ENCODE measurements around the gene KLHL10. TPM values are rescaled to one million over a fixed set of nuclear protein-coding genes. Genes with fewer than 3 reads are reported as not detected.

KLHL10 gene
- not detected in 2 replicates for total RNA-seq (2014; rRNA removed)
- 0.12 TPM for polyA plus RNA-seq (2012)

- DNase-seq (ENCODE audit: low read depth): no peak
These were observed at the start of gene KLHL10 for GRCh38 chr17:41837761-41838538. TSS of gene KLHL10 (plus strand) at chr17:41837825. CDS start at chr17:41837933, 108 bp downstream.

DNA sequence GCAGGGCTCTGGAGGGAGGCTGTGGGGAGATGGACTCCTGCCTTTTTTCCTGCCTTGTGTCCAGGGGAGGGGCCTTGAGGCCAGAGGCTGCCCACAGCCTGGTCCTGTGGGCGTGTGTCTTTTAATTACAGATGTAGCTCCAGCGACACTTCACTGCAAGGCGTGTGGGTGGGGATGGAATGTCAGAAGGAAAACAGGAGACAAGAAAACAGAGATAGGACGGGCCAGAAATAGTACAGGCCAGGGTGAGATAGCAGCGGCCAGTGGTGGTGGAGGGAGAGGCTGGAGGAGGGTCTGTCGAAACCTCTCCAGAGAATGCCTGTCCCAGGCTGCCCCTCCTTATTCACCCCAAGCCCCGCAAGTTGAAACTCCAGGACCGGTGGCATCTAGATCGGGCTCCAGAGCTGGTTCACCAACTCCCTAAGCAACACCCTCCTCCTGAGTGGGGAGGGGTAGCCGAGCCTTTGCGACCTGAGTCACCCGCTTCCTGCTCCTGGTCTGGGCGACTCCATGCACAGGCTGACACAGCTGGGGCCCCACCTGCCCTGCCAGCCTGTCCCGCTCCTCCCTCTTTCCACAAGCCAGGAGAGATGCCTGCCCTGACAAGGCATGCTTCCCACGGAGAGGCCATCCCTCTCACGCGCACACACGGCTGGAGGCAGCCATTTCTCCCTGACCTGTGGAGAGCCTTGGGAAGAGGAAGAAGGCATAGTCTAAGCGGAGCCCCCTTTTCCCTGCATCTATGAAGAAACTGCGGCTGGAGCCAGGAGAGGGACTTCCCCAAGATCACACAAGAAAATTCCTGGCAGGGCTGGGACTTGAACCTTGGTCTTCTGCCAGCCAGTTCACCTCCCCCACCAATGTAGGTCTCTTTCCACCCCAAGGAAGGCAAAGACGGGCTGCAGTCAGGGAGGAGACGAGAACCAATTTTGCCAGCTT is 44.5 kb upstream of the KLHL10 start:
- peak; percentile 25 for DNase-seq (ENCODE audit: low read depth)

GRCh38 chr17:41793784-41794539 is 43.7 kb upstream of the KLHL10 start:
- no peak for DNase-seq (ENCODE audit: low read depth)

DNA sequence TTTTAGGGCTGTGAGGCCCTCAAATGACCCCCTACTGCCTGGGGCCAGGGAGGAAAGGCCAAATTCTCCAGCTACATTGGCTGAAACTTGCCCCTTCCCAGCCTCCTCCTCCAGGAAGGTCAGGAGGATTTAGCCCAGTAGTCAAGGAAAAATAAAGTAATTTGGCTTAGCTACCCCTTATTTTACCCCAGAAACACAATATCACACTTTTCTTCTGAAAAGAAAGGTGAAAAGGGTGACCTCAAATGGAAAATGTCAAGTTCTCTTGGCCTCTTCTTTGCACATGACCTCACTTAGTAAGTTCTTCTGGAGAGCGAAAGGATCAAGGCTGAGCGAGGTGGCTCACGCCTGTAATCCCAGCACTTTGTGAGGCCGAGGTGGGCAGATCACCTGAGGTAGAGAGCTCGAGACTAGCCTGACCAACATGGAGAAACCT is 43.1 kb upstream of the KLHL10 start:
- DNase-seq (ENCODE audit: low read depth): no peak

DNA sequence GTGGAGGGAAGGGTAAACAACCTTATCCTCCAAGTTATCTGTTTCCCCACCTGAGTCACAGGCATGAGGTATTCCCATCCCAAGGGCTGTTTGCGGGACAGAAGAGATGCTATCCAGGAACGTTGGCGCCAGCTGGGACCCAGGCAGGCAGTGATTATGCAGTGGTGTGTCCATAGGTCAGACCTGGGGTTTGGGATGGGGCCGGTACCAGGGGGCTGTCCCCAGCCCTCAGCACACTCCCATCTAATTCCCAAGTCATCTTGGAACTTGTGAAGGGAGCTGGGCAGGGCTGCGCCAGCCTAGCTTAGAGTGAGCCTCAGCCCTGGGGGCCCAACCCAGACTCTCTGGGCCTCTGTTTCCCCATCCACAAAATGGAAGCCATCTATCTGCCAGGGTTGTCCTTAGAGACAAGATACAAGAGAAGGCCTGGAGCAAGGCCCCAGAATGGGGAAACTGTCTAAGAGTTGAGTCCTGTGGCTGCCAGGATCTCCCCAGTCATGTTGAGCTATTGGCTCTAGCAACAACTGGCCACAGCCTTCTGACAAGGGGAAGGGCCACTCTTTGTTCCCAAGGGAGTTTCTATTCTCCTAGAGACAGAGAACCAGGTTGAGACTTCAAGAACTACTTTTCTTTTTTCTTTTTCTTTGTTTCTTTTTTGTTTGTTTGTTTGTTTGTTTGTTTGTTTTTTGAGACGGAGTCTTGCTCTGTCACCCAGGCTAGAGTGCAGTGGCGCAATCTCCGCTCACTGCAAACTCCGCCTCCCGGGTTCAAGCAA is 41.3 kb upstream of the KLHL10 start:
- no peak for DNase-seq (ENCODE audit: low read depth)

DNA sequence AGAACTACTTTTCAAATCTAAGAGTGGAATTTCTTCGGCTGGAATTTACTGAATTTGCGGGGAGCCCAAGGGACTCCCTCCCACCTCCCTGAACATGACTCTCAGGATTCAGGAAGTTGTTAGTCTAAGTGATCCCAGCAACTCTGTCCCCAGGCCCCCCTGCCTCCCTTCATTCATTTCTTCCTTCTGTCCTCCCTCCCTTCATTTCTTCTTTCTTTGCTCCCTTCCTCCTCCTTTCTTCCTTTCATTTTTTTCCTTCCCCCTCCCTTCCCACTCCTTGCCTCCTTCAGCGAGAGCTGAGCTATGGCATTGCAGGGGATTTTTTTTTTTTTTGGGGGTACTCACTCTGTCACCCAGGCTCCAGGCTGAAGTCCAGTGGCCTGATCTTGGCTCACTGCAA is 40.2 kb upstream of the KLHL10 start:
- no peak for DNase-seq (ENCODE audit: low read depth)

GRCh38 chr17:41799366-41799765 is 38.3 kb upstream of the KLHL10 start:
- no peak for DNase-seq (ENCODE audit: low read depth)

- no peak for DNase-seq (ENCODE audit: low read depth)
These were observed 36.8 kb upstream of the KLHL10 start for GRCh38 chr17:41800601-41801373.

DNA sequence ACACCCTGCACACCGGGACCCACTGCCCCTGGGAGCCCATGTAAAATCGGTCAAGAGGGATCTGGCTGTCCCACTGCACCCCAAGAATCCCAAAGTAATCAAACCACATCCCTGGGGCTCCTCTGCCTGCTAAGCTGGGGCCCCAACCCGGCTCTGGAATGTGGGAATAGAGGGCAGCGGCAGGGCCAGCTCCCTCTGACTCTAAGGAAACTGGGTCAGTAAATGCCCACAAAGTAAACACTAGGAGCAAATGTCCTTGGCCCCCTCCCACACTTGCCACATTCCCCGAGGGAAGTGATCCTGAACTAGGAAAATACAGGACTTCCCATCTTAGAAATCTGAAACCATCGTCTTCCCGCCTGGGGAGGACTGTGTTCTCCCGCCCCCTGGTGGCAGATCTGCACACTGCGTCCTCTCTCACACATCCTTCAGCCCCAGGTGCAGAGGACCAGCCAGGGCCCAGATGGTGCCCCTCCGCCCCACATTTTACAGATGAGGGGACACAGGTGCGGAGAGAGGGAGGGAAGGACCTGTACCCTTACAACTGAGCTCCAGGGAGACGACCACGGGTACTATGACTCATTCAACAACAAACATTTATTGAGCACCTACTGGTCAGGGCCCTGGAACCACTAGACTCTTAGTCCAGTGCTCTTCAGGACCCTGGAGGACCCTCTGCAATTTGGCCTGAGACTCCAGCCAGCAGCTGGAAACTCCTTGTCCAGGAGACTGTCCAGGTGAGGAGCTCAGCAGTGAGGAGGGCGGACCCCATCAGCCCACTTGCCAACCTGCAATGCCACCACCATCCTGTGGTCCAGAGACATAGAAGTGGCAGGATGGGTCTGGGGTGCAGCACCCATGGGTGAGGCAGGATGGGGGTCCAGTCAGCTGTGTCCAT is 36.0 kb upstream of the KLHL10 start:
- DNase-seq (ENCODE audit: low read depth): peak; percentile 70

GRCh38 chr17:41803049-41804020 is 34.3 kb upstream of the KLHL10 start:
- DNase-seq (ENCODE audit: low read depth): no peak

- DNase-seq (ENCODE audit: low read depth): no peak
These were observed 30.8 kb upstream of the KLHL10 start for GRCh38 chr17:41806685-41807445.

DNA sequence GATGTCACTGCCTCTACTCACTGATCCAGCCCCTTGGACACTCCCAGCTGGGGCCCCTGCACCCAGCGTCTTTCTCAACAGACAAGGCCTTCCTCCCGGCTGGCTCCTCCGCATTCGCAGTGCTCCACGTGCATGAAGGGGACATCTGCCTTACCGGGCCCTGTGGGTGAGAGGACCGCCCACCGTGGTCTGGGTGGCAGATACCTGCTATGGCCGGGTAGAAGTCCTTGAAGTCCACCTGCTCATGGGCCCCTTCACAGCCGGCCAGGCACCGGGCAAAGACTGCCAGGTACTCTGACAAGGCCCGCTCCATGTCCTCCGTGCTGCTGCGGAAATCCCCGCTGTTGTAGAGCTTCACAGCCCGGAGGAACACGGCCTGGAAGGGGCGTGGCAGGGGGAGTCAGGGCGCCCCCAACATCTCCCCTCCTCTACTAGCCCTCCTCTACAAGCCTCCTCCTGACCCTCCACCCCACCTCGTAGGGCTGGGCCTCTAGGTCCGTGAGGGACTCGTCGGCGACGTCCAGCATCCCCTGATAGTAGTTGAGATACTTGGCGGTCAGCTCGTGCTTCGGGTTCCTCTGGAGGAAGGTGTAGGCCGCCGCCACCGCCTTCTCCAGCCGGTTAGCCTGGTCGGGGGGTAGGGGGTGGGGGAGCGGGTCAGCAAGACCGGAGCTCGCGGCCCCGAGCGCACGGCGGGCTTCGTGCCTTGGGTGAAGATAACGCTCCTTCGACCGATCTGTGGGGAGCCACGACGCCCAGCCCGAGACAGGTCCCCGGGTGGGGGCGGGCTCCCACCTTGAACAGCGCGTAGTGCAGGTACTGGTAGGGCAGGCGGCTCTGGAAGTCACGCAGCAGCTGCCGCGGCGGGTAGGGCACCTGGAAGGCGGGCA is 26.7 kb upstream of the KLHL10 start:
- DNase-seq (ENCODE audit: low read depth): no peak

DNA sequence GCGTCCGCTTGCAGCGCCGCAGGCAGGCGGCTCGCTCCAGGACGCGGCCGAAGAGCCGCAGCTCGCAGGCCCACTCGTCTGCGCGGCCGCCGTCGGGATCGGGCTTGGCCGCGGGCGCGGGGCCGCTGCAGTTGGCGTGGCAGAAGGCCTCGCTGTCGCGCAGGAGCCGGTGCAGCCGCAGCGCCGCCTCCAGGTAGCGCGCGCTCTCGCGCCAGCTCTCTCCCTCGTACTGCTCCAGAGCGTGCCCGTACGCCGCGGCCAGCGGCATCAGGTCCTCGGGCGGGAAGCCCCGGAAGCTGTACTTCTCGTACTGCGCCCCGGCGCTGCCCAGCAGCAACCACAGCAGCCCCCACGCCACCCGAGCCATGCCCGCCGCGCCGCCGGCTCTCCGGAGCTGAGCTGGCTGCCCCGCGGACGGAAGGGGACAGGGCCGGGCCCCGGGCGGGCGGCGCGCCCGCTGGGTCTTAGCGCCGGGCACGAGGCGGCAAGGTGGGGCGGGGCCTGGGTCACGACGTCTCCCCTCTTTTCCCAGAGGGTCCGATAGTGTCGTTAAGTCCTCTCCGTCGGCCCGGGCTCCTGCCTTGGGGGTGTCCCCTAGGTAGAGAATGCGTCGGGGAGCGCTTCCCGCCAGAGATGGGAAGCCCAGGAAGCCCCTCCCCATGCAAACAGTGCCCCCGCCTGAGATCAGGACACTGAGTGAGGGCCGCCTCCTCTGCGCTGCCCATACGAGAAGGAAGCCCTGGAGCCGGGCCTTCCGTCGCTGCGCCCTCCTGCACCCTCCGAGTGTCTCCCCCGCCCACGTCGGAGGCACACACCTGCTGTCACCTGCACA is 25.9 kb upstream of the KLHL10 start, which contains the start of gene P3H4:
Gene P3H4, minus strand, starts transcription at position 401 of the 832 bp plus-strand sequence. Its CDS starts 34 bp downstream, at position 367.
- DNase-seq (ENCODE audit: low read depth): peak; percentile 69

- DNase-seq (ENCODE audit: low read depth): peak; percentile 84
These were observed 25.1 kb upstream of the KLHL10 start, which contains the start of gene FKBP10 for GRCh38 chr17:41812381-41813151. TSS of gene FKBP10 (plus strand) at chr17:41813004. CDS start at chr17:41813035, 31 bp downstream.

Measured in LHCN-M2 (cell line).